ENCODE data around the gene SYNC. TPM values are rescaled to one million over a fixed set of nuclear protein-coding genes. Genes with fewer than 3 reads are reported as not detected.

SYNC gene
- total RNA-seq, 2 experiments from 2014 or later, result not detected

Other genes with a start within 250 kb of the SYNC start
- not detected for gene ZBTB8B, start 237.7 kb downstream of the SYNC start, total RNA-seq
- under 1 TPM; 0.27 to 0.33 TPM for gene ZBTB8A, start 163.3 kb downstream of the SYNC start, total RNA-seq
- 10 to 100 TPM; 64.8 to 67.4 TPM for gene ZBTB8OS, start 52.2 kb downstream of the SYNC start, total RNA-seq
- gene RBBP4, start 51.6 kb downstream of the SYNC start, total RNA-seq, result 100 to 1,000 TPM; 325 to 334 TPM
- gene YARS1, start 114.6 kb upstream of the SYNC start, total RNA-seq, result 100 to 1,000 TPM; 208 to 213 TPM
- gene S100PBP, start 114.9 kb upstream of the SYNC start, total RNA-seq, result 10 to 100 TPM; 30.4 to 32.7 TPM
- gene FNDC5, start 168.1 kb upstream of the SYNC start, total RNA-seq, result not detected
- under 1 TPM in 1 of 2 experiments, not detected in 1; 0.29 TPM for gene HPCA, start 183.7 kb upstream of the SYNC start, total RNA-seq
- gene TMEM54, start 198.6 kb upstream of the SYNC start, total RNA-seq, result 1 to 10 TPM; 3.6 to 4.0 TPM

Measured in activated CD4-positive, alpha-beta memory T cell treated with anti-CD3 and anti-CD28 coated beads for 36 hours (primary cell).